OCI-LY3 (cell line): Measurements from ENCODE around the gene SF3B4.

ENCODE experiments used
- H2AFZ ChIP-seq: fragments of 200-600, 300-600 bp; shearing (Covaris generic); 2 replicates; pipeline ENCODE4 v1.6.0; 2014; ENCODE audit warnings: antibody characterized with exemption, low read depth, low read length
- H3K27ac ChIP-seq: fragments of 200-600, 300-600 bp; sonication (generic); 2 replicates; pipeline ENCODE4 v1.5.1; 2014; ENCODE audit warnings: mild to moderate bottlenecking, low read length, moderate library complexity, mixed read lengths
- H3K27me3 ChIP-seq: fragments of 200-600, 300-600 bp; sonication (generic); 2 replicates; pipeline ENCODE4 v1.6.1; 2014; ENCODE audit warnings: low read depth, low read length, mixed read lengths
- H3K36me3 ChIP-seq: fragments of 200-600, 300-600 bp; sonication (generic); replicated peaks from 2 replicates; pipeline ENCODE3; 2014; ENCODE audit warnings: low read depth, low read length, mixed read lengths
- H3K4me1 ChIP-seq: fragments of 300-600, 200-600 bp; sonication (generic); 2 replicates; pipeline ENCODE4 v1.6.1; 2014; ENCODE audit warnings: low read length, mixed read lengths
- H3K4me2 ChIP-seq: fragments of 200-600, 300-600 bp; sonication (generic); 2 replicates; pipeline ENCODE4 v1.6.1; 2014; ENCODE audit warnings: low read length, mixed read lengths
- H3K4me3 ChIP-seq: fragments of 300-600, 200-600 bp; sonication (generic); 2 replicates; pipeline ENCODE4 v1.5.1; 2014; ENCODE audit warnings: antibody characterized with exemption, mild to moderate bottlenecking, low read length, moderate library complexity
- H3K79me2 ChIP-seq: fragments of 300-600, 200-600 bp; shearing (Covaris generic); 2 replicates; pipeline ENCODE4 v1.6.1; 2014; ENCODE audit warnings: mild to moderate bottlenecking, low read length, mixed read lengths
- H3K9ac ChIP-seq: fragments of 300-600, 200-600 bp; shearing (Covaris generic); 2 replicates; pipeline ENCODE4 v1.6.0; 2014; ENCODE audit warnings: mild to moderate bottlenecking, low read length, moderate library complexity
- H3K9me3 ChIP-seq: fragments of 200-600, 300-600 bp; shearing (Covaris generic); 2 replicates; pipeline ENCODE4 v1.6.1; 2014; ENCODE audit warnings: low read length, mixed read lengths; ENCODE audit not compliant: insufficient read depth
- H4K20me1 ChIP-seq: fragments of 200-600, 300-600 bp; sonication (generic); 2 replicates; pipeline ENCODE4 v1.6.1; 2016; ENCODE audit warnings: low read length, mixed read lengths; ENCODE audit not compliant: insufficient read depth
- CTCF ChIP-seq: fragments of 200-600, 300-600 bp; sonication (generic); IDR thresholded peaks from 2 replicates; pipeline ENCODE4 v1.5.1; 2014; ENCODE audit warnings: antibody characterized with exemption, low read length, low read depth
- EZH2phosphoT487 ChIP-seq: fragments of 200-600 bp; shearing (Covaris generic); IDR thresholded peaks from 2 replicates; pipeline ENCODE4 v1.6.1; 2018; ENCODE audit warnings: antibody characterized with exemption, mixed run types, low read depth

SF3B4 gene

GRCh38 chr1:149915429-149916192, 12.0 kb downstream of the SF3B4 start:
- Histone ChIP-seq H3K9me3 (no peaks in the 10 kb centered on the region), H4K20me1 (no peaks in the 10 kb centered on the region), H3K4me2 (no peak overlapping the region), H3K79me2 (no peaks in the 10 kb centered on the region), H3K36me3 (no peaks in the 10 kb centered on the region), H3K27ac (no peak overlapping the region), H3K9ac (no peak overlapping the region), H2AFZ (no peak overlapping the region), H3K4me3 (no peak overlapping the region), H3K4me1 (peaks cover 21% of the 10 kb centered on the region), H3K27me3 (no peaks in the 10 kb centered on the region)
- TF ChIP-seq CTCF, result no peak
- no peak for TF ChIP-seq EZH2phosphoT487

DNA sequence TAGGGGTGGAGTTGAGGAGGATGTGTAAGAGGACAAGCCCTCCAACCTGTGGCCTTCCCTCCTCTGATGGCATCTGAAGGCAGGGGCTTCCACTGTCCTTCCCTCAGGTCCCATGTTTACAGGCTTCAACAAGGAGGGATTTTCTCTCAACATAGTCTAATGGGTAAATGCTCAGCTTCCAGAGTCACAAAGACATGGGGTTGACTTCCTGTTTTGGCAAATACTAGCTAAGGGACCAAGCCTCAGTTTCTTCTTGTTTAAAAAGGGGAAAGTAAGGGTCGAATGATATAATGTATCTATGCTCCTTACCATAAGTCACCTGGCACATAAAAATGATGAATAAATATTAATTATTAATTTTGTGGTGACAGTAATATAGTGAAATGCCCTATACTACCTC, 13.1 kb downstream of the SF3B4 start:
- TF ChIP-seq EZH2phosphoT487 (no peak), CTCF (no peak)
- H3K27ac ChIP-seq, result no peak overlapping the region
- no peaks in the 10 kb centered on the region for H3K27me3 ChIP-seq
- peaks cover 21% of the 10 kb centered on the region for H3K4me1 ChIP-seq
- no peaks in the 10 kb centered on the region for H3K79me2 ChIP-seq
- no peaks in the 10 kb centered on the region for H4K20me1 ChIP-seq
- H3K4me3 ChIP-seq, result no peak overlapping the region
- no peak overlapping the region for H3K4me2 ChIP-seq
- H2AFZ ChIP-seq, result no peak overlapping the region
- no peak overlapping the region for H3K9ac ChIP-seq
- no peaks in the 10 kb centered on the region for H3K9me3 ChIP-seq
- H3K36me3 ChIP-seq, result no peaks in the 10 kb centered on the region

DNA sequence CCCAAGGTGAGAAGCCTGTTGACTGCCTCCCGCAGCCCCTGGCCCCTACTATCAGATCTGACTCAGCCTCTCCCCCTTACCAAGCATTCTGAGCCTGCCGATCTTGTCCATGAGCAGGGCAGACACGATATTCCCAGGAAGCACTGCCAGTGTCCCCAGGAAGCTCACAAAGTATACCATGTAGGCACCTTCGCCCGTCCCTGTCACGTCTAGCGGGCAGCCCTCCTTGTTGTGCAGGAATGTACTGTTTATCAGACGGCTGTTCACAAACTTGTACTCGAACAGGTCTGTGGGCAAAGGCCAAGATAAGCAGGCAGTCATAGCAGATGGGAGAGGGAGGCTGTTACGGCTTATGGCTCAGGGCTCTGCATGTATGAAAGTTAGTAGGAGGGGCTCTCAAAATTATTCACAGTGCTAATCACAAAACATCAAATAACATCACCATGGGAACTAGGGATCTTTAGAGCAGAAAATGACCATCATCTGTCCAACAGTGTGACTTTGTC, 21.0 kb downstream of the SF3B4 start:
- peaks cover 14% of the 10 kb centered on the region for H3K4me1 ChIP-seq
- no peaks in the 10 kb centered on the region for H3K9me3 ChIP-seq
- no peak overlapping the region for H3K4me2 ChIP-seq
- H3K4me3 ChIP-seq, result no peak overlapping the region
- no peaks in the 10 kb centered on the region for H4K20me1 ChIP-seq
- H3K79me2 ChIP-seq, result no peaks in the 10 kb centered on the region
- H3K9ac ChIP-seq, result no peak overlapping the region
- no peaks in the 10 kb centered on the region for H3K27me3 ChIP-seq
- TF ChIP-seq EZH2phosphoT487 (no peak), CTCF (no peak)
- no peaks in the 10 kb centered on the region for H3K36me3 ChIP-seq
- no peak overlapping the region for H2AFZ ChIP-seq
- H3K27ac ChIP-seq, result no peak overlapping the region

DNA sequence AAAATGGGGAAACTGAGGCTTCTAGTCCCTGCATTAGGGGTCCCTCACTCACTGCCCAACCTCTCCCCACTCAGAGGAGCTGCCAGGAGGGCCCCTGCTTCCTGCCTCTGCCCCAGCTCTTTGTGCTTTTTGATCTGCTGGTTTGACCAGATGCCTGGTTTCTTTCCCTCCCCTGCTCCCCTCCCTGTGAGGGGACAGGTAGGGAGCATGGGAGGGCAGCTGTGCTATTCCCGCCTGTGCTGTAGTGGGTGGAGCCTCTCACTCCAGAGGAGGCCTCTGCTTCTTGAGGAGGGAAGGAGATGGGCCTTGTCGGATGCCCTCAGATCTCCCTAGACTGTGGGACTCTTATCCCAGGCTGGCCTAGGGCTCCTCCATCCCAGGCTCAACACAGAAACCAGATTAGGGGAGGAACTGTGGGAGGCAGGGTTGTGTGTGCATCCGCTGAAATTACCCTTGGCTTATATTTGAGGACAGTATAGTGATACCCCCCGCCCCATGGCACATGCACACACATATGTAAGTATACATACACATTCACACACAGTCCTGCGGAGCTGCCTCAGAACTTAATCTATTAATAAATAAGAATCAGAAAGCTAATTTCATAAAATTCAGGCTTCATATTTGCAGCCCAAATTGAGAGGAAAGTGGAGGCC, 23.6 kb downstream of the SF3B4 start:
- Histone ChIP-seq H4K20me1 (no peaks in the 10 kb centered on the region), H3K27ac (no peak overlapping the region), H3K9ac (no peak overlapping the region), H3K4me3 (no peak overlapping the region), H3K4me1 (peaks cover 12% of the 10 kb centered on the region), H3K9me3 (no peaks in the 10 kb centered on the region), H3K36me3 (no peaks in the 10 kb centered on the region), H3K79me2 (no peaks in the 10 kb centered on the region), H2AFZ (no peak overlapping the region), H3K27me3 (no peaks in the 10 kb centered on the region), H3K4me2 (no peak overlapping the region)
- TF ChIP-seq CTCF (no peak), EZH2phosphoT487 (no peak)
